GM19043 (cell line): ENCODE results near the gene MRNIP.

Experiments
- ATAC-seq: cut with Tn5 transposase; IDR thresholded peaks from one replicate; pipeline ENCODE4 v1.9.1; 2021; ENCODE audit warnings: low read depth; ENCODE audit not compliant: unreplicated experiment

The MRNIP gene

DNA sequence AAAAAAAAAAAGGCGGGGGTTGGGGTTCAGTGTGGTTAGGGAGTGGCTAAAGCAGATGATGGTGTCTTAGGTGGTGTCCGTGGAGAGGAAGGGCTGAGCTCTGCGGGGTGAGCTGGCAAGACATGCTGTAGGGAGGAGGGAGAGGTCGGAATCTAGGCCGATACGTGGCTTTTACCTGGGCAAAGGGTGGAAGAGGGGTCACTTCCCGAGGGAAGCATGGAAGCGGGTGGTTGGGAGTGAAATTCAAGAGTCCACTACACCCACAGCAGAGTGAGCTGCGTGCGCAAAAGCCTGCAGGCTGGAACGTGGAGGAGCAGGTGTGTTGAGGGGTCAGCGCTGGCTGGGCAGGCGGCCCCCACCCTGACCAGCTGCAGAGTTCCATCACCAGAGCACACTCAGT is 31.3 kb upstream of the MRNIP start:
- no peak for ATAC-seq

DNA sequence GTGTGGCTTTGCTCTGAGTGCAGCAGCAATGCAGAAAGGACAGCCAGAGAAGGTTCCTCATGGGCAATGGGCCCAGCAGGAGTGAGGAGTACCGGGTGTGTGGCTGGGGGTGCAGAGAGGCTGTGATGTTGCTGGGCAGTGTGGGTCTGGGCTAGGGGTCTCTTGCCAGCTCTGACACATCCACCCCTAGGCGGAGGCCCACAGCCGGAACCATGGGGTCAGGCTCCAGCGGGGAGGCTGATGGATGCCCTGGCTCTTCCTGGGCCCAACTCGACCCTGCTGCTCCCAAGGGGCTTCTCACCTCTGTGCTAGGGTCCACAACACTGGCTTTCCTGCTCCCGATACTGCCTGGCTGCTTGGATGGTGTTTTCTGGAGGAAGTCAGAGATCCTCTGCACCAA is 29.2 kb upstream of the MRNIP start:
- no peak for ATAC-seq

DNA sequence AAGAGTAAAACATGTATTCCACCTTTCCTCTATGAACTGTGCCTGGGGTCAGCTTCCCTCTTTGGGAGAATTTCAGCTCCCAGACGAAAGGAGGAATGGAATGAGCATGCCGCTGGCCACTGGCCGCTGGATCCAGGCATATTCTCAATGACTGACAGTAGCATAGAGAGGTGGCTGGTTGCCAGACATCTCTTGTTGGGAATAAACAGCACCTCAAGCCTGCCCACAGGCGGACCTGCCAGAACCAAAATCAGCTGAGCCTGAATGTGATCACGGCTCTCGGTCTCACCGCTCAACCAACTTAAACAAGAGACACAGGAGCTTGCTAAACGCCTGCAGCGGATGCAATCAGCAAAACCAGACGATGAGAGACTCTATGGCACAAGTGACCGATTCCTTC is 28.5 kb upstream of the MRNIP start:
- ATAC-seq: no peak

DNA sequence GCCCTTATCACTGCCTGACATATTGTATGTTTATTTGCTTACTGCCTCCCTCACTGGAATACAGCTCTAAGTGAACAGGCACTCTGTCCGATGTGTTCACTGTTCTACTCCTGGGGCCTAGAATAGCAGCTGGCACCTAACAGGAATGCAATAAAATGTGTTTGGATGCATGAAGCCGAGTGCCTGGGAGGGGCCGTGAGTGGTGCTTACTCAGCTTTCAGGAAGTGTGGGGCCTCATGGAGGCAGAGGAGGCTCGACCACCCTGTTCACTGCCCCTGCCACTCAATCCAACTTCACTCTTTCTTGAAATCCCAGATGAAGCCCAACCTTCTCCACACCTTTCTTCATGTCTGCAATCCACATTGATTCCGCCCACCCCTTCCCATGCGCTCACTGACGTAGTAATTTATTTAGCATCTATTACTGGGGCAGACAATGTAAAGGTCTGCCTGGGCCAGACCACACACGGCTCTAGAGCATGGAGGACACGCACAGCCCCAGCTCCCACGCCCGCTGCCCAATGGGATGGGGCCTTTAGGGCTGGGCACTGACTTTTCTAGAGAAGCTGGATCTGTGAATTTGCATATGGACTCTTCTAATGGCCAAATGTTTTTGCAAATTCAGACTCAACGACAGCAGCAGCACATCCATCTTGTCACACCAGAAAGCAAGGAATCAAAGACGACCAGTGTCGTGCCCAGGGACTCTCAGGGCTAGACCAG is 27.7 kb upstream of the MRNIP start:
- ATAC-seq: no peak

DNA sequence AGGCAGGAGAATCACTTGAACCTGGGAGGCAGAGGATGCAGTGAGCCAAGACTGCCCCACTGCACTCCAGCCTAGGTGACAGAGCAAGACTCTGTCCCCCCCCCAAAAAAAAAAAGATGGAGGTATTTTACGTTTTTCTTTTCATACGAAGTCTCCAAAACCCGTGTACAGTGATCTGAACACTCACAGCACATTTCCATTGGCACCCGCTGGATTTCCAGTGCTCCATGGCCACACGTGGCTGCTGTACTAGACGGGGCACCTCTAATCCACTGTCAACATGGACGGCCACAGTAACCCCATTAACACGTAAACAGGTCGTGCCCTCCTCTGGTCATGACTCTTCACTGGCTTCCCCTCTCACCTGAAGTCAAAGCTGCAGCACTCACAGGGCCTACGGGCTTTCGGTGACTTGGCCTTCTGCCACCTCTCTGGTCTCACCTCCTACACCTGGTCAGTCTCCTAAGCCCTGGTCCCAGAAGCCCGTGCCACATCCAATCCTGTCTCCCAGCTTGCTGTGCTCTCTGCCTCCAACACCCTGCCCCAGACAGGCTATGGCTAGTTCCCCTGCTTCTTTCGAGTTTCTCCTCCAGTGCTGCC is 27.0 kb upstream of the MRNIP start:
- ATAC-seq: no peak

DNA sequence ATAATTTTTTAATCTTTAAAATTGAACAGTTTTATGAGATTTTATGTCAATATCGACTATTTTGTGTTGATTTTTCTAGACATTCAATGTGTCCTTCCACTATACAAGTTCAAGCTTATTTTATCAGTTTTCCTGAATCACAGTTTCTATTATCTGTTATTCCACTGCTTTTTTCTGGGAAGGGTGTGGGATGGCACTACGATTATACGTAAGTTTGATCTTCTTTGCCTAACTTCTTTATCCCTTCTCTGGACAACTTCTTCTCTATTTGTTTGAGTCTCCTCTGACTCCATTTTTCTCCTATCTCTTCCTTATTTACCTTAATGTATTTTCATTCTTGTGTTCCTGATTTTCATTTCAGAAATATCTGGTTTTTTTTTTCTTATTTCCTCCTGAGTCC is 24.5 kb upstream of the MRNIP start:
- ATAC-seq: no peak

DNA sequence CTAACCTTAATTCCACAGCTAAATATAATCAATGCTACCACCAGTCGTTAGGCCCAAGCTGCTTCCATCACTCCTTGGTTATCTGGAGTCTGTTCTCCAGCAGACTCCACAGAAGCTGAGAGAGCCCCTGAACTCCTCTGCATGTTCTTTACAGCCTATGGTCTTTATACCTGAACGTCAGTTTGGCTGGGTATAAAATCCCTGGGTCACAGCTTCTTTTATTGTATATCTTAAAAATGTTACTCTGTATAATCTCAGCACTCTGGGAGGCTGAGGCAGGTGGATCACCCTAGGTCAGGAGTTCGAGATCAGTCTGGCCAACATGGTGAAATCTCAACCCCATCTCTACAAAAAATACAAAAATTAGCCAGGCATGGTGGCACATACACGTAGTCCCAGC is 23.7 kb upstream of the MRNIP start:
- ATAC-seq: no peak

DNA sequence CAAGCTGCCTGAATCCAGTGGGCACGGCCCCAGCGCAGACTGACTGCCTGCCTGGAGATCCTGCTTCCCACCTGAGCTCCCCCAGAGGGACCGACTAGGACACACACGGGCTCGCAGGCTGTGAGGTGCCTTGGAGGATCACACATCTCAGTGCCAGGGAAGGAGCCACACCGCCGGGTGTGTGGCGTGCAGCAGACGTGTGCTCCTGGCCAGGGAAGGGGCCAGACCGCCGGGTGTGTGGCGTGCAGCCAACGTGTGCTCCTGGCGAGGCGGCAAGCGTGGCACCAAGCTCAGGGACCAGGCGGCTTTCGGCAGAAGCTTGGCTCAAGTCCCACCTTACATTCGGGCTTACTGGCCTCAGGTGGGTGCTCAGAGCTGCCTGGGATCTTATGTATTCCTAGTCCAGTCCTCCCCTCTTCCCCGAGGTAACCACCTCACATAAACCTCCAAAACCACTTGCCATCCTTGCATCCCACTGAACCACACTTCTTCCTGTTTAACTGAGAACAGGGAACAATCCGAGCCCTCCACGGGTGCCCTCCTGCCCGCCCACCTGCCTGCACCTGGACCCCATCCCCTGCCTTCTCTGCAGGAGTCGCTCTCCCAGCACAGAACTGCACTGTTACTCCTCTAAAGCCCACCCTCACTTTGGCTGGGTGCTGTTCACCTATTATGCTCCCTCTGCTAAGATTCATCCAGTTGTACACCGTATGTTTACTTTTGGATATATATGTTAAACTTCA is 22.4 kb upstream of the MRNIP start:
- no peak for ATAC-seq

DNA sequence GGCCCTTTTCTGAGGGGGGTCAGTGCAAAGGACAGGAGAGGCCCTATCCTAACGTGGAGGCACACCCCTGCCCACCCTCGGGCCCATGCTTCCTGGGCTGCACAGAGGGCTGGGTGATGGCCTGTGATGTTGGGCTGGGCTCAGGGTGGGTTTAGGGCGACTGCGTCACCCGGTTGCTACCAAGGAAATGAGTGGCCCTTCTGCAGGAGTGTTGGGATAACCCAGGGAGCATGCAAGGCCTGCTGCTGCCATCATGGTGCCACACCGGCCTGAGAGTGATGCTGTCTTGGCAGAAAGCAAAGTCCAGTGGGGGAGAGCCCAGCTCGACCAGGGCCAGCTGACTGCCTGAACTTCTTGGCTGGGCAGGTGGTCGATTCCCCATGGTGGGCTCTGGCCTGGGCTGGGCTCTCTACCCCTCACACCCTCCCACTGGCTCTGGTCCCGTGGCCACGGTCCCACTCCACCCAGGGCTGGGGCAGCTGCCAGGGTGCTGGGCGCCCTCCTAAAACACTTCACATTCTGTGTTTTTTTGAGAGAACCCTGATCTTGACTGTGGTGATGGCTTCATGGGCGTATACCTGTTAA is 21.5 kb upstream of the MRNIP start:
- no peak for ATAC-seq

DNA sequence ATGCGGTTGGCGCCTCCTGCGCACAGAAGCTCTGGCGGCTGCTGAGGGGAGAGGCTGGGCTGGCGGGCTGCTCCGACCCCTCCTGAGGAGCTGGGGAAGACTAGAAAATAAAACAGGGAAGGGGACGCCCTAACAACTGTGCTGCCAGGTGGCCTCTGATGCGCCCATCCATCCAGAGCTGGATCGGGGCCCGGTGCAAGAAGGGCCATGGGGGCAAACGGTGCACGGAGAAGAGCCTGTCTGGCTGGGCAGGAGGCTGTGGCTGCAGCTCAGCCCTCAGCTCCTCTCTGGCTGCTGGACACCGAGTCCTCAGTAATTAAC is 21.0 kb upstream of the MRNIP start:
- ATAC-seq: no peak

DNA sequence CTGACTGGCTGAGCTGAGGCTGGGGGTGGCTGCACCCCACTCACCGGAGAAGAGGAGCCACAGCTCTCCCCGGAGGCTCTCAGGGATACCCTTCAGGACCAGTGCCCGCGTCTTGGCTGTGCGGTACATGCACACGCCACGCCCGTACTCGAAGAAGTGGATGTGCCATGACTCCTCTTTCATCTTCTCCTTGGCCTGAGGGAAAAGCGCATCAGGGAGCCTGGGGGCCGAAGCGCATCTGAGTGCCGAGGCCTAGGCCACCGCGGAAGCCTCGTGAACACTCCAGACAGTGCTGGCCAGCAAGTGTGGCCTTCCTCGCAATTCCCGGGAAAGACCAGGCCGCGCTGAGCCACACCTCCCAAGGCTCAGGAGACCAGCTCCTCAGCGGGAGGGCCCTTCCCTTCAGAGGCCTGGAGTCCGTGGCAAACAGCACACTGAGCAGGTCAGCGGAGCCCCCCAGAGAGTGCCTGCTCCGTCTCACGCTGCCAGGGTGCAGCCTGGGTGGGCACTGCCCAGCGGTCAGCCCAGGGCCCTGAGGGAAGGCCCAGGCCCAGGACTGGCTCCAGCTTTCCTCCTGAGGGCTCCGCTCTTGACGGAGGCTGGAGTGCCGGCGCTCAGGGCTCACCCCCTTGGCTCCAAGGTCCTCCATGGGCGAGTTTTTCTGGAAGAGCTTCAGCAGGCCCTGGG is 20.5 kb upstream of the MRNIP start:
- ATAC-seq: no peak

DNA sequence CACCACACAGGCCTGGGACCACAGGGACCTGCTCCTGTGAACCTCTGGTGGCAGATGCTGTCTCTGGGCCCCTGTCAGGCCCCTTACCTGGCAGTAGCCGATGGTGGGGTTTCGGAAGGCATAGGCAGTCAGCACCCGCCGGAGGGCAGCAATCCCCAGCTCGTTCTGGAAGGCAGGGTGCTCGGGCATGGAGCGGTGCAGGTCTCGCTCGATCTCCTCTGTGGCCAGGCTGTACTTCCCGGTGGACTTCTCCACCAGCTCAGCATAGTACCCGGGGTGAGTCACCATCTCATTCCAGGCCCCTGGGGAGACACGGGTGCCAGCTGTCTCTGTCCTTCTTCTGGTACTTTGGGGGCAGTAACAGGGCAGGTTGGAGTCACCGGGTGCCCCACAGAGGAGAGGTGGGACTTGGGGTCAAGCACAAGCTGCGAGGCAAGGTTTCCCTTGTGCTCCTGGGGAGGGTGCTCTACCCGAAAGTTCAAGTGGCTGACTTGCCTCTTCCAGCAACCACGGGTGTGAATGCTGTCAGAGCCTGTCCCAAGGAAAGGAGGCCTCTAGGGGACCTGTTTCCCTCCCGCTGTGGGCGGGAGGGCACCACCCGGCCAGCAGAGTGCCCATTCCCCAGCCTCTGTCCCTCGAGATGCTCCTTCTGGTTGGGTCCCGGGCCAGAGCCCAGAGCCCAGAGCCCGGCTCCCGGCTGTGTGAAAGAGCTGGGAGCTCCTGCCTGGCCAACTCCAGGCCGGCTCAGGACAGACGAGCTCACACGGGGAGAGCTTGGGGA is 19.8 kb upstream of the MRNIP start:
- no peak for ATAC-seq

DNA sequence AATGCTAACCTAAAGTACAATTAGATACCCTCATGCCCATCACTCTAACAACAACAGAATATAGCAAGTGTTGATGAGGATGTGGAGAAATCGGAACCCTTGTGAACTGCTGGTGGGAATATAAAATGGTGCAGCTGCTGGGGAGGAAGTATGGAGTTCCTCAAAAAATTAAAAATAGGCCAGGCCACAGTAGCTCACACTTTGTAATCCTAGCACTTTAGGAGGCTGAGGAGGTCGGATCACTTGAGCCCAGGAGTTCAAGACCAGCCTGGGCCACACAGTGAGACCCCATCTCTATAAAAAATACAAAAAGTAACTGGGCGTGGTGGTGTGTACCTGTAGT is 18.0 kb upstream of the MRNIP start:
- no peak for ATAC-seq

DNA sequence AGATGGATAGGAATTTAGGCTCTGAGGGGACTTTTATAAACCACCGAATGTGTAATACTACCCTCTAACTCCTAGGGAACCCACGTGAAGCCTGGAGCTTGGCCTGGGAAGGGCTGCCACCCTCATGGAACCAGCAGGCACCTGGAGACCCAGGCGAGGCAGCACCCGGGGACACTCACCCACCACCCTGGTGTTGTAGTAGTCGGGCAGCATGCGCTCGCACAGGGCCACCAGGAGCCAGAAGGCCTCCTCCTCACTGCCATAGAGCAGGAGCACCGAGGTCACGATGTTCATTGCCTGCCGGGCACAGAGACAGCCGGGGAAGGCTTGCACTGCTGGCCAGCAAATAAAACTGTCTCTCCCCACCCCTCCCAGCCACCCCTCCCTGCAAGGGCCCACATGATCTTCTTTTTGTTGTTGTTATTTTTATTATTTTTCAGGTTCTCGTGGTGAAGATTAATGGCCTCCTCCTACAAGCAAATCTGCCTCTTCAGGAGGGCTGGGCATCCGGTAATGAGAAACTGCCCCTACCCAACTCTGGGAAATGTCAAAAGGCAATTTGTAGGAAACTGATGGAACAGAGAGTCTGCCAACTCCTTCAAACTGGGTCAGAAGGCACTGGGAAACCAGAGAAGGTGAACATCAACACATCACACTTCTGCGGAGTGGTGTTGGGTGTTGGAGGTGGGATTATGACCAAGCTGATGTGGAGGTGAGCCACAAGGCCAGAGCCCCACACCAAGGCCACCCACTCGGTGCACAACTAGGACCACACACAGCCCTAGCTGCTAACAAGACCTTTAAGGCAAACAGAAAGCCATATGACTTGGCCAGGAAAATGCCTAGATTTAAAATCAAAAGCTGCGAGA is 17.4 kb upstream of the MRNIP start:
- no peak for ATAC-seq

DNA sequence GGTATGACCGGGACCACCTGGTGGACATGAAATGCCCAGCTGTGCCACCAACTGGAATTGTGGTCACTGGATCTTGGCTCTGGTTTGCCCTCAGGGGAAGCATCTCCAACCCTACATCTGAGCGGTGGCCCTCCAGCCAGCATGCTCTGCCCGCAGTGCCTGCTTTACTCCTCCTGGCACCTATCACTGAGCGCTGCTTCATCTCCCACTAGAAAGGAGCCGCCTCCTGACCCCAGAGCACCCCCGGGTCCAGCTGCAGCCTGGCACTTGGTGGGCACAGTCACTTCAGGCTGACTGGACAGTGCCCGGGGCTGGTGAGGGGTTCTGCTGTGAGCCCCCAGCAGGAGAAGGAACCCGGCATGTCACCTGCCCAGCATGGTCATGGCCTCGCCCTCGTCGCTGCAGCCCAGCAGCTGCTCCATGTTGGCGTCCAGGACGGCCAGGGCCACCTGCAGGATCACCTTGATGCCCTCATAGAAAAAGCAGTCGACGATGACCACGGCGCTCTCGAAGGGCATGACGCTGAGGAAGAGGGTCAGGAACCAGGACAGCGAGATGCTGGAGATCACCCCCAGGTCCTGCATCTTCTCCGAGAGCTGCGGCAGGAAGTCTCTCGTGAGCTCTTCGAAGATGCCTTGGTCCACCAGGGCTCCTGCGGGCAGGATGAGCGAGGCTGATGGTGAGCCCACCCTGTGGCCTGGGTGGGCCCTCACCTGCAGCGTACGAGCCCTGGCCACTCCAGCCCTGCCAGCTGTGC is 16.1 kb upstream of the MRNIP start:
- ATAC-seq: no peak

DNA sequence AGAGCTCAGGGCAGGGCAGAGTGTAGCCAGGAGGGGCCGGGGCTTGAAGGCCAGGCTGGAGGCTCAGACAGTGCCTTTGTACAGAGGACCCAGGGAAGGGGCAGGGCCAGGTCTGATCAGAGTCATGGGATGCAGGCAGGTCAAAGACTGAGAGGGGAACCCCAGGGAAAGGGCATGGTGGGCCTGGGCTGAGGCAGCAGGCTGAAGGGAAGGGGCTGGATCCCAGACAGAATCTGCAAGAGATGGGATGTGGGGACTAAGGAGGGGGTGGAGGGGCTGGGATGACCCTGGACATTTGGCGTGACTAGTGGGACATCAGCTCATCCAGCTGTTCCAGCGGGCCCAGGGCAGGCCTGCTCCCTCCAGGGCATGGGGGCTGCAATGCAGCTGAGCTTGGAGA is 15.5 kb upstream of the MRNIP start:
- ATAC-seq: no peak

DNA sequence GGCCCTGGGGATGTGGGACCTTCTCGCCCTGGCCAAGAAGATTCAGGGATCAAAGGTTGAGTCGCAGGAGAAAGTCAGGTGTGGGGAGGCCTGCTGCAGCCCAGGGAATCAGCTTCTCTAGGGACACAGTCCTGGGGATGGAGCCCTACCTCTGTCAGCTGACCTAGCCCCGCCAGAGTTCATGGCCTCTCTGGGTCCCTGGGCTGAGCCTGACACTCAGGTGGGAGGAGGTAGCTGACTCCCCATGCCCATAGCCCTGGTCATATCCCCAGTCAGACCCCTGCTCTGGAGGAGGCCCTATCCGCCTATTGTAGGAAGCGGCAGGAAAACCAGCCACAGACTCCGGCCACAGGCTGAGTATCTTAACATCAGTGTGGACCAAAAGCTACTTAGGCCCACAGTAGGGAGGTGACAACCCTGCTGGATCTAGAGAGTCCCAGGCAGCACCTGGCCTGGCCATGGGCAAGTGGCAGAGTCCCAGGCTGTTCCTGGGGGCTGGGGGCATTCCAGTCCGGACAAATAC is 15.0 kb upstream of the MRNIP start:
- ATAC-seq: no peak

DNA sequence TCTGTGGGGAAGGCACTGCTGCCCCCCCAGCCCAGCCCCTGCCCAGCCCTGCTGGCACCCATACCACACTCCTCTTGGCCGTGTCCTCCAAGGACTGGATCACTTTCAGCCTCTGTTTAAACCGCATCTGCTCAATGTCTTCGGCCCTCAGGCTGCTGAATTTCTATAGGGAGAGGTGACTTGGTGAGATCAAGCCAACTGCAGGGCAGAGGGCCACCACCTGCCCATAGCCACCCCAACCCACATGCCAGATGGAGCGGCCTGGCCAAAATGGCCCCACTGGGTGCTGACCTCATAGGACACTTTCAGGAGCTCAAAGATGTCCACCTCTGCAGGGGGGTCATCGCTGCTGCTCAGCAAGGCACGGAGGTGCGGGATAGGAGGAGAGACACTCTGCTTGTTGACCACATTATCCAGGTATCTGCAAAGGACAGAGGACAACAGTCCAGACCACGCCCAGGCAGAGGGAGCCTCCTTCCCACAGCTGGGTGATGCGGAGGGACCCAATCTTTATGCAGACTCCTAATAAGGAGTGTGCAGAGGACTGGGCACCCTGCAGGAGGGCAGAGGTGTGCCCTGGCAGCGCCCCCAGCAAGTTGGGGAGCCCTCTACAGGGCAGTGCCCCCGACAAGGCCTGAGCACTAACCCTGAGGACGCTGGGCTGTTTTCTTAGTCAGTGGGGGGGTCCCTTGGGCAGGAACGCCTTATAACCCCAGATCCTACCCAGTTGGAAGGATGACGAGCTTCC is 14.4 kb upstream of the MRNIP start:
- no peak for ATAC-seq
